WTC11 (cell line): ENCODE results near the gene PFDN5.

Experiments
- ATF1 ChIP-seq: sonication (generic); formaldehyde crosslinking; IDR thresholded peaks from 2 replicates; pipeline ENCODE4 v1.8.1; 2023; ENCODE audit warnings: mild to moderate bottlenecking, moderate library complexity, missing genetic modification reagents
- CDX4 ChIP-seq: fragments of 250-450 bp; sonication (Bioruptor Pico); IDR thresholded peaks from 2 replicates; pipeline ENCODE4 v1.9.0; 2021; ENCODE audit warnings: moderate library complexity, mild to moderate bottlenecking, inconsistent platforms, borderline replicate concordance
- CTCF ChIP-seq: fragments of 200-600 bp; IDR thresholded peaks from 2 replicates; pipeline ENCODE4 v1.8.0; 2022; ENCODE audit warnings: antibody characterized with exemption
- NFE2L1 ChIP-seq: sonication (generic); formaldehyde crosslinking; IDR thresholded peaks from 2 replicates; pipeline ENCODE4 v1.8.1; 2023; ENCODE audit warnings: missing genetic modification reagents
- NR2C2 ChIP-seq: sonication (generic); formaldehyde crosslinking; IDR thresholded peaks from 2 replicates; pipeline ENCODE4 v1.8.0; 2022; ENCODE audit warnings: mild to moderate bottlenecking, missing genetic modification reagents
- SP1 ChIP-seq: sonication (generic); formaldehyde crosslinking; conservative IDR thresholded peaks from 2 replicates; pipeline ENCODE4 v1.8.1; 2022; ENCODE audit warnings: missing genetic modification reagents
- USF1 ChIP-seq: sonication (generic); formaldehyde crosslinking; IDR thresholded peaks from 2 replicates; pipeline ENCODE4 v1.8.0; 2022; ENCODE audit warnings: mild to moderate bottlenecking, missing genetic modification reagents
- TF ChIP-seq, protein P1 (sequence below): sonication (generic); formaldehyde crosslinking; IDR thresholded peaks from 2 replicates; pipeline ENCODE4 v1.8.1; 2023; ENCODE audit warnings: mild to moderate bottlenecking, moderate library complexity, missing genetic modification reagents

DNA sequence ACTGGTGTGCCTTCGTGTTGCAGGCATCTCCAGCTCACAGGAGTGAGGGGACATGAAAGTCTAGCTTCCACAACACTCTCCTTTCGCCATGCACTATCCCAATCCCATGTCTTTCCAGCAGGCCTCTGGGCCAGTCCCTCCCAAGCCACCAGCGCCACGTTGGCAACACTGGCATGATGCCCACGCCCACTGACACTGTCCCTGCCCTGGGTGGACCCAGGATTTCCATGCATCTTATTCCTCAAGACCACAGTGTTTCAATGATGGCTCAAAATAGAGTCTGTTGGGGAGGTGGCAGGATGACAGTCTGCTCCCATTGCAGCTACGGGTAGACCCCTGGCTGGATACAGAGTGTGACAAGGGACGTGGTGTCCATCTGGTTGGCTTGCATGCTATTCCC lies 38.5 kb downstream of the PFDN5 start:
- TF ChIP-seq CTCF (no peak), CDX4 (CRISPR knock-in tag) (no peak), USF1 (no peak), SP1 (no peak), ATF1 (CRISPR knock-in tag) (no peak), NR2C2 (CRISPR knock-in tag) (no peak), NFE2L1 (CRISPR knock-in tag) (no peak)
- TF ChIP-seq, protein P1, sequence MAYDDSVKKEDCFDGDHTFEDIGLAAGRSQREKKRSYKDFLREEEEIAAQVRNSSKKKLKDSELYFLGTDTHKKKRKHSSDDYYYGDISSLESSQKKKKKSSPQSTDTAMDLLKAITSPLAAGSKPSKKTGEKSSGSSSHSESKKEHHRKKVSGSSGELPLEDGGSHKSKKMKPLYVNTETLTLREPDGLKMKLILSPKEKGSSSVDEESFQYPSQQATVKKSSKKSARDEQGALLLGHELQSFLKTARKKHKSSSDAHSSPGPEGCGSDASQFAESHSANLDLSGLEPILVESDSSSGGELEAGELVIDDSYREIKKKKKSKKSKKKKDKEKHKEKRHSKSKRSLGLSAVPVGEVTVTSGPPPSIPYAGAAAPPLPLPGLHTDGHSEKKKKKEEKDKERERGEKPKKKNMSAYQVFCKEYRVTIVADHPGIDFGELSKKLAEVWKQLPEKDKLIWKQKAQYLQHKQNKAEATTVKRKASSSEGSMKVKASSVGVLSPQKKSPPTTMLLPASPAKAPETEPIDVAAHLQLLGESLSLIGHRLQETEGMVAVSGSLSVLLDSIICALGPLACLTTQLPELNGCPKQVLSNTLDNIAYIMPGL (CRISPR knock-in tag) = no peak
